Body of pancreas (tissue), 4 donors: ENCODE data around the gene CD300H. TPM values are rescaled to one million over a fixed set of nuclear protein-coding genes. Genes with fewer than 3 reads are reported as not detected.

Experiments used
- ATAC-seq: fragments of 150-250 bp; one replicate; pipeline ENCODE4 v1.9.1; 2016
- DNase-seq, 4 donors: peaks; one replicate each; pipeline ENCODE4 v3.0.0-alpha.2; 2019
- H3K27ac ChIP-seq, 4 donors: fragments of 200-600 bp; sonication (generic); 1 replicate in 3 of 4; 2 replicates in 1 of 4; pipeline versions ENCODE4 v1.5.1 to v1.6.1; 2016 to 2019; ENCODE audit warnings: mild to moderate bottlenecking in 1 of 4, mixed read lengths in 1 of 4, moderate library complexity in 1 of 4
- H3K27me3 ChIP-seq, 2 donors: fragments of 200-600 bp; sonication (generic); one replicate each; pipeline ENCODE4 v1.6.0; 2016; ENCODE audit warnings: mild to moderate bottlenecking in 1 of 2
- H3K36me3 ChIP-seq, 2 donors: fragments of 200-600 bp; sonication (generic); replicated peaks in 1 of 2; 2 replicates each; pipeline ENCODE4 v1.5.1; 2016; ENCODE audit warnings: low read depth in 2 of 2; ENCODE audit not compliant: insufficient read depth in 1 of 2
- H3K4me1 ChIP-seq: fragments of 200-600 bp; sonication (generic); one replicate; pipeline ENCODE4 v1.6.0; 2016
- H3K4me3 ChIP-seq, 2 donors: fragments of 200-600 bp; sonication (generic); 1 replicate in 1 of 2; 2 replicates in 1 of 2; pipeline ENCODE4 v1.5.1; 2016 to 2019
- H3K9me3 ChIP-seq, 3 donors: fragments of 200-600 bp; sonication (generic); 1 replicate in 2 of 3; 2 replicates in 1 of 3; pipeline ENCODE4 v1.5.1; 2016
- POLR2A ChIP-seq, 3 donors: fragments of 450-650 bp; IDR thresholded peaks; one replicate each; pipeline ENCODE4 v1.6.1; 2016; ENCODE audit warnings: antibody characterized with exemption in 3 of 3, mild to moderate bottlenecking in 2 of 3
- WGBS, 2 donors: methylation state at CpG; one replicate each; pipeline ENCODE4 v1.1.5; 2017; 5-methylcytosine and 5-hydroxymethylcytosine counted together
- intact Hi-C: fragments of 100-400 bp; cut with DNase I; formaldehyde crosslinking; loops from one replicate; pipeline ENCODE4 v1.15.1; 2023
- total RNA-seq, 2 donors: library from RNA; depleted of rRNA; stranded (reverse); fragments of >200 nt; gene quantifications; one replicate each; pipeline ENCODE4 v1.1.0, GENCODE V29; 2016
- TF ChIP-seq, protein P1 (sequence below), 7 experiments: fragments of 450-650 bp in 4 of 7; fragments of 200-600 bp in 3 of 7; sonication (generic) in 3 of 7; IDR thresholded peaks; one replicate each; pipeline ENCODE4 v1.5.1; 2016 to 2019; ENCODE audit warnings: antibody characterized with exemption in 7 of 7

The CD300H gene
- total RNA-seq, 2 donors from 2014 or later, result not detected

DNA sequence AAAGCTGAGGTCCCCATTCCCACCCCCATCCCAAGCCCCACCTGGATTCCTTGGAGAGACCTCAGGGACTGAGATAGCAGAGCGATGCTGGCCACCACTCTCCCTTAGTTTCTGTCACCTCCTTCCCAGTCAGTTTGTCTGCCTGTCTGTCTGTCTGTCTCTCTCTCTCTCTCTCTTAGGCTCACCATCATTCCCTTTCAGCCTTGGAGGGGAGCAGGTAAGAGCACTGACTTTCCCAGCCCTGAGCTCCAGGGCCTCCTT is 41.9 kb downstream of the CD300H start:
- H3K4me1 ChIP-seq, result no peaks in the 10 kb centered on the region
- WGBS, 2 donors, result 64 to 90% methylated on average over 1 of the region's 1 CpG
- no peak for ATAC-seq

DNA sequence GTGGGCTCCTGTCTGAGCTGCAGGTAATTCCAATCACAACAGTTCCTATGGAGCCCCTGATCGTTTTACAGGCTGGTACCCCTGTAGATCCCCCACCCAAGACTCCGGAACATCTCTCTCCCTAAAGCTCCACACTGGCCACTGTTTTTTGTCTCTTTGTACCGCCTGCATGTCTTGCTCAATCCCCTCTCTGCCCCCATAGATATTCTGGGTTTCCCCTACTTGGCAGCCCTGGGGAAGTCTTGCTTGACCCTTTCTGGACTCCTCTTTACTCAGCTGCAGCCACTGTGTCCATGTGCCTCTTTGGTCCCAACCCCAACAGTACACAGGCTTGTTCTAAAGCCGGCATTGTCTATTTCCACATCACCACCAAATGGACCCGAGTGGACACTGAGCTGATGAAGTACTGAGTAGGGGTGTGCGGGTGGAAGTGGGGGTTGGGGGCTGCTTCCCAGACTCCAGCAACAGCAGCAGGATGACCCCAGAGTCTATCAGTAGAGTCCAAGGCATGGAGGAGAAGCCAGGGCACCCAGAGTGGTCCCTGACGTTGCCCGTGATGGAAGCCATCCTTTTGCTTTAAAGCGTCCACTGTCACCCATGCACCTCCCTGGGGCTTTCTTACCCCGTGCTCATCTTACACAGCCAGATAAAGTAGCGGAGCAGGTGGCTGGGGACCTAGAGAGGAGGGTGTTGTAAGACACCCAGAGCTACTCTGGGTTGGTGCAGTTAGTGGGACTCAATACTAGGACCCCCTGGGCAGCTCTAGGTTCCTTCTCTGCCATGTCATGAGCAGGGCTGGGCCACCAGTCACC is 42.5 kb downstream of the CD300H start:
- WGBS, 2 donors, result 64 to 71% methylated on average over 10 to 11 of the region's 11 CpGs
- no peak for TF ChIP-seq POLR2A (IDR thresholded peaks at IDR 0.05)
- TF ChIP-seq, protein P1, sequence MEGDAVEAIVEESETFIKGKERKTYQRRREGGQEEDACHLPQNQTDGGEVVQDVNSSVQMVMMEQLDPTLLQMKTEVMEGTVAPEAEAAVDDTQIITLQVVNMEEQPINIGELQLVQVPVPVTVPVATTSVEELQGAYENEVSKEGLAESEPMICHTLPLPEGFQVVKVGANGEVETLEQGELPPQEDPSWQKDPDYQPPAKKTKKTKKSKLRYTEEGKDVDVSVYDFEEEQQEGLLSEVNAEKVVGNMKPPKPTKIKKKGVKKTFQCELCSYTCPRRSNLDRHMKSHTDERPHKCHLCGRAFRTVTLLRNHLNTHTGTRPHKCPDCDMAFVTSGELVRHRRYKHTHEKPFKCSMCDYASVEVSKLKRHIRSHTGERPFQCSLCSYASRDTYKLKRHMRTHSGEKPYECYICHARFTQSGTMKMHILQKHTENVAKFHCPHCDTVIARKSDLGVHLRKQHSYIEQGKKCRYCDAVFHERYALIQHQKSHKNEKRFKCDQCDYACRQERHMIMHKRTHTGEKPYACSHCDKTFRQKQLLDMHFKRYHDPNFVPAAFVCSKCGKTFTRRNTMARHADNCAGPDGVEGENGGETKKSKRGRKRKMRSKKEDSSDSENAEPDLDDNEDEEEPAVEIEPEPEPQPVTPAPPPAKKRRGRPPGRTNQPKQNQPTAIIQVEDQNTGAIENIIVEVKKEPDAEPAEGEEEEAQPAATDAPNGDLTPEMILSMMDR (IDR thresholded peaks at IDR 0.05), result no peak
- H3K36me3 ChIP-seq, result no peaks in the 10 kb centered on the region
- H3K4me1 ChIP-seq, result no peaks in the 10 kb centered on the region
- H3K4me3 ChIP-seq, result no peak overlapping the region
- intact Hi-C loops, result no loop called here
- no peak for DNase-seq
- no peak overlapping the region for H3K27ac ChIP-seq
- ATAC-seq, result no peak
- H3K27me3 ChIP-seq, result no peaks in the 10 kb centered on the region
- no peaks in the 10 kb centered on the region for H3K9me3 ChIP-seq

More for the DNA sequence above, 41.9 kb downstream of the CD300H start:
- Histone ChIP-seq H3K27ac (no peak overlapping the region), H3K4me3 (no peak overlapping the region), H3K9me3 (no peaks in the 10 kb centered on the region), H3K36me3 (no peaks in the 10 kb centered on the region), H3K27me3 (no peaks in the 10 kb centered on the region)
- intact Hi-C loops, result no loop called here
- no peak for DNase-seq
- no peak for TF ChIP-seq POLR2A (IDR thresholded peaks at IDR 0.05)

DNA sequence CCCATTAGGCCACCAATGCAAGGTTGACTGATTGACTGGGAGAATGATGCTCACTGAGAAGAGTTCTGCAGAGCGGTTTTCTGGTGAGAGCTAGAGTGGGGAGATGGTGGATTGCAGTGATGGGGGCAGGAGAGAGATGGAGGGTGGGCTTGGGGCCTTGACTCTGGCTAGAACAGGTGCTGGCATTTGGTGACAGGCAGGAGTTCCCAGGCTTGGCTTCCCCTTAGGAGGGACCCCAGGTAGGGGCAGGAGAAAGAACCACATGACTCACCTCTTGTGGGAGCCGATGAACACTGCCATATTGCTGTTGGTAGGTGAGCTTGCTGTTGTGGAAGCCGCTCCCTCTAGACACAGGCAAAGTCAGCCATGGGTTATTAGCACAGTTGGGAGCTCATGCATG is 44.0 kb downstream of the CD300H start:
- Histone ChIP-seq H3K27me3 (no peaks in the 10 kb centered on the region), H3K36me3 (no peaks in the 10 kb centered on the region), H3K27ac (no peak overlapping the region), H3K4me1 (no peaks in the 10 kb centered on the region), H3K9me3 (peaks cover 0 to 3% (median 0%) of the 10 kb centered on the region in 3 donors), H3K4me3 (no peak overlapping the region)
- WGBS, 2 donors, result 72 to 86% methylated on average over 2 to 3 of the region's 3 CpGs
- intact Hi-C loops, result no loop called here
- DNase-seq, result no peak
- no peak for ATAC-seq
- TF ChIP-seq, protein P1 (IDR thresholded peaks at IDR 0.05), result no peak
- no peak for TF ChIP-seq POLR2A (IDR thresholded peaks at IDR 0.05)

DNA sequence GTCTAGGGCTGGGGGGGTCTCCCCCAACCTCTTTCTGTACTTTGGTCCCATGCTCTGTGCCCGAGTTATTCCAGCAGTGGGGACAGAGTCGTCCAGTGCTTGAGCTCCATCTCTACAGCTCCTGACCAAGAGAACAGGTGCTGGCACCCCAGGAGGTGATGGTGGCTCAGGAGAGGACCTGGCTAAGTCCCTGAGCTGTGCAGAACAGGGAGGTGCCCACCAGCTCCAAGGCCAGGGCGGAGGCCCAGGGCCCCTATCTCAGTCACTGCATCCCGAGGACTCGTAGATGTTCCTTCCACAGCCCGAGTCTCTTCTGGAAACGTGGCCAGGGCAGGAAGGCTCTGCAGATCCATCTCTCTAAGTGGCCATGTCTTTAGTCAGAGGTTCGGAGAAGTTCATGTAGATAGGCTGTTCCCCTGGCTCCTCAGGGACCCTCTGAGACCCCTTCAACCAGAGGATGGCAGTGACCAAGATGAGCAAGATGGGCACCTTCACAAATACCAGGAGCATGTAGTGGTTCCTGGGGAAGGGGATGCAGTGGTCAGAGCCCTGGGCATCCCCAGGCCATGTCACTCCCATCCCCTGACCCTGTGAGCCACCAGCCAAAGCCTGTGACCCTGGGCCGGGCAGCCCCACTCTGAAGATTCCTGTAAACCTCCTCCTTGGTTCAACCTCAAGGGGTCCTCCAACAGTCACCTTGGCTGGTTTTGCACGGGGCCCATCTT is 44.8 kb downstream of the CD300H start:
- no peaks in the 10 kb centered on the region for H3K36me3 ChIP-seq
- intact Hi-C loops, result no loop called here
- no peaks in the 10 kb centered on the region for H3K4me1 ChIP-seq
- H3K27ac ChIP-seq, result no peak overlapping the region
- ATAC-seq, result no peak
- no peaks in the 10 kb centered on the region for H3K27me3 ChIP-seq
- TF ChIP-seq, protein P1 (IDR thresholded peaks at IDR 0.05), result no peak
- no peak for TF ChIP-seq POLR2A (IDR thresholded peaks at IDR 0.05)
- peaks cover 0 to 4% (median 0%) of the 10 kb centered on the region in 3 donors for H3K9me3 ChIP-seq
- H3K4me3 ChIP-seq, result no peak overlapping the region
- DNase-seq, result no peak
- WGBS, 2 donors, result 66 to 72% methylated on average over 5 to 10 of the region's 10 CpGs

DNA sequence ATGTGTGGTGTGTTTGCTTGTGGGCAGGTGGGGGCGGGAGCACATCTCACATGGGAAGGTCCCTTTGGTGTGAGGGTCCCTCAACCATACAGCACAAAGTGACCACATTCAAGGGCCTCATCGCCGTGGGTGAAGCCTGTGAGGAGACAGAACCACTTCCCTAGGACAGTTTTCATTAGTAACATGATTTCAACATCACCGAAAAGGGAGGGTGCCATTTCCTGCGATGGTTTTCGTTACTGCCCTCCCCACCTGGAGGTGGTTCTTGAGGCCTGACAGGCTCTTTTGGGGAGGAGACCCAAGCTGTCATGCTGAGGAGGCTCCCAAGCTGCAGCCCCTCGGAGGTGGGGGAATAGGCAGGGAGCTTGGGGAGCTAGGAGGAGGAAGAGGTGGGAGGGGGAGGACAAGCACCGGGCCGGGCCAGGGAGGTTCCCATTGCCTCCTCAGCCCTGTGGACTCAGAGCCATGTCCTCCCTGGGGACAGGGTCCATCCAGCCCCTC is 45.6 kb downstream of the CD300H start:
- TF ChIP-seq, protein P1 (IDR thresholded peaks at IDR 0.05), result no peak
- TF ChIP-seq POLR2A (IDR thresholded peaks at IDR 0.05), result no peak
- DNase-seq, result peak in 1 of 4 donors; percentile 52
- Histone ChIP-seq H3K4me3 (no peak overlapping the region), H3K36me3 (no peaks in the 10 kb centered on the region), H3K4me1 (no peaks in the 10 kb centered on the region), H3K27ac (peak overlapping the region in 1 of 4 donors; percentile 69), H3K9me3 (peaks cover 0 to 4% (median 0%) of the 10 kb centered on the region in 3 donors), H3K27me3 (no peaks in the 10 kb centered on the region)
- intact Hi-C loops, result no loop called here
- peak; percentile 9 for ATAC-seq
- WGBS, 2 donors, result 54 to 86% methylated on average over 8 to 9 of the region's 9 CpGs
